Islet precursor cell (in vitro differentiated cells): Measurements from ENCODE around the gene KCNK1.
"Not testable (repeated sequence)": the region's sequence is repeated elsewhere in the genome, so short reads cannot be mapped to it uniquely, and the experiment has no call there.

Experiments used
- DNase-seq: peaks from one replicate; pipeline ENCODE4 v3.0.0-alpha.2; 2018

The KCNK1 gene

GRCh38 chr1:233670363-233670762 lies 56.5 kb downstream of the KCNK1 start:
- not testable (repeated sequence) for DNase-seq

GRCh38 chr1:233671286-233671685 lies 57.4 kb downstream of the KCNK1 start:
- DNase-seq = no peak

GRCh38 chr1:233672732-233673131 lies 58.8 kb downstream of the KCNK1 start:
- DNase-seq = no peak

GRCh38 chr1:233673261-233673946 lies 59.5 kb downstream of the KCNK1 start:
- no peak for DNase-seq

- peak; percentile 89 for DNase-seq
Measured at GRCh38 chr1:233673947-233674431, 60.1 kb downstream of the KCNK1 start.

GRCh38 chr1:233675446-233675845 lies 61.5 kb downstream of the KCNK1 start:
- DNase-seq = no peak

- DNase-seq = no peak
Measured at GRCh38 chr1:233675893-233676292, 62.0 kb downstream of the KCNK1 start.

- no peak for DNase-seq
Measured at GRCh38 chr1:233677690-233678354, 63.9 kb downstream of the KCNK1 start.

- no peak for DNase-seq
Measured at GRCh38 chr1:233679030-233679429, 65.1 kb downstream of the KCNK1 start.

GRCh38 chr1:233679591-233680373 lies 65.9 kb downstream of the KCNK1 start:
- DNase-seq = no peak

- no peak for DNase-seq
Measured at GRCh38 chr1:233681285-233681684, 67.4 kb downstream of the KCNK1 start.

- DNase-seq = not testable (repeated sequence)
Measured at GRCh38 chr1:233686653-233687052, 72.7 kb downstream of the KCNK1 start.

- DNase-seq = no peak
Measured at GRCh38 chr1:233689017-233689747, 75.3 kb downstream of the KCNK1 start.

- no peak for DNase-seq
Measured at GRCh38 chr1:233689748-233690254, 75.9 kb downstream of the KCNK1 start.

GRCh38 chr1:233695901-233696300 lies 82.0 kb downstream of the KCNK1 start:
- DNase-seq = no peak

GRCh38 chr1:233700338-233700737 lies 86.4 kb downstream of the KCNK1 start:
- DNase-seq = no peak

- DNase-seq = no peak
Measured at GRCh38 chr1:233704170-233704897, 90.4 kb downstream of the KCNK1 start.

GRCh38 chr1:233704898-233705723 lies 91.2 kb downstream of the KCNK1 start:
- no peak for DNase-seq

- DNase-seq = no peak
Measured at GRCh38 chr1:233707153-233707879, 93.4 kb downstream of the KCNK1 start.
